GM12801 (cell line): ENCODE measurements around the gene MRPL45.

Source experiments
- CTCF ChIP-seq: IDR thresholded peaks from one replicate; pipeline ENCODE4 v1.5.1; 2011; ENCODE audit warnings: control low read depth; ENCODE audit not compliant: insufficient read length; ENCODE audit errors: extremely low read depth

MRPL45 gene

GRCh38 chr17:38339891-38340290, 42.9 kb downstream of the MRPL45 start:
- TF ChIP-seq CTCF, result no peak

DNA sequence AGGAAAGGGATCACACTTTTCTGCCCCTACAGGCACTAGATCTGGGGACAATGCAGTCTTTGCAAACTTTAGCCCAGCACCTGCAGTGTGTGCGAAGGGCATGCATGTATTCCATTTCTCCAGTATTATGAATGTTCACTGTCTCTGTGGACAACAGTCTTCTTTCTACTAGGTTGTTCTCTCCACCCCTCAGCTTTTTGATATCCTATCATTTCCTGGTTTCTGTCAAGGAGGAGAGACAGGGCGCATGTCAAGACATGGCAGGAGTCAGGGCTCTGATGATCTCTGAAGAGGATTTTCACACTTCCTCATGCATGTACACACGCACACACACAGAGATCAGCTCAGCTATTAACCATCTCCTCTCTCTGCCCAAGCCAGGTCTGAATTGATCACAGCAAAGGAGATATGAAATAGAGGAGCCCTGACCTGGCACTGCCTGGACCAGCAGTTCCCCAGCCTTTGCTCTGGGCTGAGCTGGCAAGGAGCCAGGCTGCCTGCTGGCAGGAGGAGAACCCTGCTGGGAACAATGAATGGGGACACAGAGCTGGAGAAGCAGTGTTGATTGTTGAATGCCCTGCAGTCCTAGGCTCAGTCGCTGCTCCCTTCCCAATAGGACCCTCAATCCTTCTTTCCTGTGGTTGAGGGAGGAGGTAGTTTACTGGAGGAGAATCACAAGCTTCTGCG, 44.2 kb downstream of the MRPL45 start:
- no peak for TF ChIP-seq CTCF

DNA sequence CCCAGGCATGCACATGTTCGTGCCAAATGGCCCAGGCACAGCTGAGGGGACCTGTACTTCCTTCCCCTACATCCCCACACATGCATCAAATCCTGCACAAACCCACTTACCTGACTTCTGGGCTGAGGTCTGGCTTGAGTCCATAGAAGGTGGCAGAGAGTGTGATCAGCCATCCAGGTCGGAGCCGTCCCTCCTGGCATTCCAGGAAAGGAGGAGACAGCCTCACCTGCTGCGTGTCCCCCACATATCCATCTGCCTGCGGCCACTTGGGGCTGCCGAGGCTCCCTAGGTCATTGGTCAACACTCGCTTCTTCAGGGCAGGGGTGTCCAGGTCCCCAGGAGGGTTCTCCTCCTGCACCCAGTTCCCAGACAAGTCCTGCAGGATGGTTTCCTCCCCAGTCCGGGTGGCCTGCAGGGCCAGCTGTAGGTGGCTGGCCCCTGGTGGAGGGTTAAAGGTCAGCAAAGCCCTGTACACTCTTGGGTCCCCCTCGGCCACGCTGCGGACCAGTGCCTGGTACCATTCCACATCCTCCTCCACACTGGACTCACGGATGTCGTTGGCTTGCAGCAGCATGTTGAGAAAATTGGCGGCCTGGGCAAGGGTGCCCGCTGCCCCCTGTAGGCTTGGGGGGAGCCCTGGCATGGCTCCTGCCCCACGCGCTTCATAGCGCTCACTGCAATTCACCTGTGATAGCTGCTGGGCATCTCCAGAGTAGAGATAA, 46.1 kb downstream of the MRPL45 start:
- no peak for TF ChIP-seq CTCF

GRCh38 chr17:38343608-38344419, 46.8 kb downstream of the MRPL45 start, which contains the start of gene GPR179:
Gene GPR179, minus strand, starts transcription at chr17:38343956. Its CDS starts 167 bp downstream, at chr17:38343789.
- TF ChIP-seq CTCF, result no peak

GRCh38 chr17:38344420-38344745, 47.4 kb downstream of the MRPL45 start:
- TF ChIP-seq CTCF, result no peak

- TF ChIP-seq CTCF, result no peak
These were observed 48.8 kb downstream of the MRPL45 start for GRCh38 chr17:38345743-38346142.

DNA sequence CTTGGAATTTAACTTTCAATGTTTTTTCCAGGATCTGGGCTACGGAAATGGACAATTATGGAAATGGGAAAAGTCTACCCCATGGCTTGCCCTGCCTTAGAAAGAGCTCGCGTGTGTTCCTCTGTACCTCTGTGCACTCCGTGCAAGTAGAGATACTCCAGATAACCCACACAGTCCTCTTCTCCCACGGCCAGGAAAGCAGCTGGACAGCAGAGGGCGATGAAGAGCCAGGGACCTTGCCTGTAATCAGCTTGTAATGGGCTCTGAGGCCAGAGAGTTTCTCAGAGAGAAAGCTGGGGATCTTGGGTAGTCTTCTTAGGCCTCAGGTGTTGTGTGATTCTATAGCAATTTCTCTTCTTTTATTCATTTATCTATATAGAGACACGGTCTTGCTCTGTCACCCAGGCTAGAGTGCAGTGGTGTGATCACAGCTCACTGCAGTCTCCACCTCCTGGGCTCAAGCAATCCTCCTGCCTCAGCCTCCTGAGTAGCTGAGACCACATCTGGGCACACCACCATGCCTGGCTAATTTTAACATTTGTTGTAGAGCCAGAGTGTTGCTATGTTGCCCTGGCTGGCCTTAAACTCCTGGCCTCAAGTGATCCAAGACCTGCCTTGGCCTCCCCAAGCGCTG, 52.2 kb downstream of the MRPL45 start:
- peak; percentile 61 for TF ChIP-seq CTCF
